ENCODE results near the gene KIAA0040. TPM values are rescaled to one million over a fixed set of nuclear protein-coding genes. Genes with fewer than 3 reads are reported as not detected.

KIAA0040 gene
- total RNA-seq, 1 donor, result 1.1 TPM

DNA sequence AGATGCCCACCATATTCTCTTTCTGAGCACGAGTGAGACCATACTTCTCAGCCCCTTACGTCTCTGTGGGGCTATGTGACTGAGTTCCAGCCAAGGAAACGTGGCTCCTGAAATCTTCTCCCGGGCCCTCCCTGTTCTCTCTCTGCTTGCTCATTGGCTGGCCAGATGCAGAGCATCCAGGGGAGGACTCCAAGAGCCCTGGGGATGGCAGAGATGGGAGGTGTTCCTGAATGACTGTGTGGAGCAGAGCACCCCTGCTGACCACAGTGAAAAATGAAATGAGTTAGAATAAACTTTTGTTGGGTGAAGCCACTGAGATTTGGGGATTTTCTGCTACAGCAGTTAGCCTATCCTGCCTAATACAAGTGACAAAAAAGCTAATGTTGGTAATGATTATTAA is 23.8 kb downstream of the KIAA0040 start:
- H3K4me1 ChIP-seq (ENCODE audit: insufficient read depth, low read length), result no peaks in the 10 kb centered on the region
- no peak overlapping the region for H3K4me3 ChIP-seq (ENCODE audit: insufficient read depth, low read length)
- no peaks in the 10 kb centered on the region for H3K79me2 ChIP-seq (ENCODE audit: insufficient read depth, low read length)
- no peaks in the 10 kb centered on the region for H4K20me1 ChIP-seq (ENCODE audit: insufficient read depth, low read length)
- TF ChIP-seq, protein P1, sequence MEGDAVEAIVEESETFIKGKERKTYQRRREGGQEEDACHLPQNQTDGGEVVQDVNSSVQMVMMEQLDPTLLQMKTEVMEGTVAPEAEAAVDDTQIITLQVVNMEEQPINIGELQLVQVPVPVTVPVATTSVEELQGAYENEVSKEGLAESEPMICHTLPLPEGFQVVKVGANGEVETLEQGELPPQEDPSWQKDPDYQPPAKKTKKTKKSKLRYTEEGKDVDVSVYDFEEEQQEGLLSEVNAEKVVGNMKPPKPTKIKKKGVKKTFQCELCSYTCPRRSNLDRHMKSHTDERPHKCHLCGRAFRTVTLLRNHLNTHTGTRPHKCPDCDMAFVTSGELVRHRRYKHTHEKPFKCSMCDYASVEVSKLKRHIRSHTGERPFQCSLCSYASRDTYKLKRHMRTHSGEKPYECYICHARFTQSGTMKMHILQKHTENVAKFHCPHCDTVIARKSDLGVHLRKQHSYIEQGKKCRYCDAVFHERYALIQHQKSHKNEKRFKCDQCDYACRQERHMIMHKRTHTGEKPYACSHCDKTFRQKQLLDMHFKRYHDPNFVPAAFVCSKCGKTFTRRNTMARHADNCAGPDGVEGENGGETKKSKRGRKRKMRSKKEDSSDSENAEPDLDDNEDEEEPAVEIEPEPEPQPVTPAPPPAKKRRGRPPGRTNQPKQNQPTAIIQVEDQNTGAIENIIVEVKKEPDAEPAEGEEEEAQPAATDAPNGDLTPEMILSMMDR (IDR thresholded peaks at IDR 0.05; ENCODE audit: extremely low read depth, low read depth, low read length), result no peak
- no peaks in the 10 kb centered on the region for H3K9me3 ChIP-seq (ENCODE audit: low read depth, low read length)
- H3K36me3 ChIP-seq (ENCODE audit: insufficient read depth, low read length), result no peaks in the 10 kb centered on the region
- H3K4me2 ChIP-seq (ENCODE audit: insufficient read depth, low read length), result no peak overlapping the region
- no peak overlapping the region for H3K27ac ChIP-seq (ENCODE audit: low read depth, low read length)
- H3K27me3 ChIP-seq (ENCODE audit: insufficient read depth, low read length), result no peaks in the 10 kb centered on the region
- H2AFZ ChIP-seq (ENCODE audit: low read length), result no peak overlapping the region
- no peak for DNase-seq (ENCODE audit: insufficient read length, low spot score, missing footprints)

DNA sequence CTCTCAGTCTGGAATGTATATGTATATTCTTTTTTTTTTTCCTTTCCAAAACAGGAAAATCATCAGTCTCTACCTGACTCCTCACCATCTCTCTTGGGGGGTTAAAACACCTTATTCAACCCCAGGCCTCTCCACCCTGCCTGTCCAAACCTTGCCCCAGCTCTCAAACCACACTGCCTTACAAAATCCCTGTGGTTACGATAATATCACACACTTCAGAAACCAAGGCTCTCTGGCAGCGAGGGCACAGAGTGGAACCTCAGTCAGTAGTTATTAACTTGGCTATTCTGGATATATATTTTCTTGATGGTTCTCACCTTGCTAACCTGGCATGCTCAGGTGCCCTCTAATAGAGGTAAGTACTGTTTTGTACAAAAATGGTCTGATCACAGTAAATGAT is 24.7 kb downstream of the KIAA0040 start:
- TF ChIP-seq, protein P1 (IDR thresholded peaks at IDR 0.05; ENCODE audit: extremely low read depth, low read depth, low read length), result no peak
- no peaks in the 10 kb centered on the region for H3K4me1 ChIP-seq (ENCODE audit: insufficient read depth, low read length)
- no peaks in the 10 kb centered on the region for H3K79me2 ChIP-seq (ENCODE audit: insufficient read depth, low read length)
- H2AFZ ChIP-seq (ENCODE audit: low read length), result no peak overlapping the region
- H3K27me3 ChIP-seq (ENCODE audit: insufficient read depth, low read length), result no peaks in the 10 kb centered on the region
- DNase-seq (ENCODE audit: insufficient read length, low spot score, missing footprints), result no peak
- no peak overlapping the region for H3K4me2 ChIP-seq (ENCODE audit: insufficient read depth, low read length)
- H4K20me1 ChIP-seq (ENCODE audit: insufficient read depth, low read length), result no peaks in the 10 kb centered on the region
- no peaks in the 10 kb centered on the region for H3K9me3 ChIP-seq (ENCODE audit: low read depth, low read length)
- H3K36me3 ChIP-seq (ENCODE audit: insufficient read depth, low read length), result no peaks in the 10 kb centered on the region
- no peak overlapping the region for H3K27ac ChIP-seq (ENCODE audit: low read depth, low read length)
- H3K4me3 ChIP-seq (ENCODE audit: insufficient read depth, low read length), result no peak overlapping the region

DNA sequence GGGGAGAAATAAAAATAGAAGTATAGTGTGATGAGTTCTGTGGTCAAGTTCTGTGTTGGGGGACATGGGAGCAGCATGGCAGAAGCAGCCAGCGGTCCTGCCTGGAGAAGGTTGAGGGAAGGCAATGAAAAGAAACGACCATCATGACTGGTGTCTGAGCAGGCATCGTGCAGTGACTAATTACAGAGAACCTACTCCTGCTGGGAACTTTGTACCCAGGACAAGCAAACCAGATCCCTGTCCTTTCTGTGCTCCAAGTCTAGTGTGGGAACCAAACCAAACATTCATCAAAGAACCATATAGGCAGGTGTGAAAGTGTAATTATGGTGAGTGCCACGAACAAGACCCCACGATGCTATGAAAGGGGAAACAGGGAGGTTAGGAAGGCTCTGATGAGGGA is 25.8 kb downstream of the KIAA0040 start:
- Histone ChIP-seq H3K79me2 (ENCODE audit: insufficient read depth, low read length) (no peaks in the 10 kb centered on the region), H3K9me3 (ENCODE audit: low read depth, low read length) (no peaks in the 10 kb centered on the region)

DNA sequence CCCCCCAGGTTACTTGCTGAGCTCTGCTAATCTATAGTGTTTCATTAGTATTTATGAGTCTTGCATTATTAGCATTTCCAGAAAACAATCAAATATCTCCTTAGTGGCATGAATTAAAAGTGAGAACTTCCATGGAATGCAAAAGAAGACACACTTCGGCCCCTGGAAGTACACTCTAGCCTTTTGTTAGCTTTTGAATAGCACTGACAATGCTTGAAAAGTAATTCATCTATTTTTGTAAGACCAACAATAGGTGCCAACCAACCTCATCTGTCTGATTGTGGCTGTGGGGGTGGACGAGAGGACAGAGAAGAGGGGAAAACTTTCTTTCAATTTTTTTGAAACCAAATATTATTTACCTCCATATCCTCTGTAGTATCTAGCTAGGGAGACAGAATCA is 27.8 kb downstream of the KIAA0040 start:
- no peaks in the 10 kb centered on the region for H3K79me2 ChIP-seq (ENCODE audit: insufficient read depth, low read length)
- no peaks in the 10 kb centered on the region for H4K20me1 ChIP-seq (ENCODE audit: insufficient read depth, low read length)
- no peak overlapping the region for H3K4me2 ChIP-seq (ENCODE audit: insufficient read depth, low read length)
- no peak overlapping the region for H2AFZ ChIP-seq (ENCODE audit: low read length)
- H3K27me3 ChIP-seq (ENCODE audit: insufficient read depth, low read length), result no peaks in the 10 kb centered on the region
- TF ChIP-seq, protein P1 (IDR thresholded peaks at IDR 0.05; ENCODE audit: extremely low read depth, low read depth, low read length), result no peak
- no peak overlapping the region for H3K4me3 ChIP-seq (ENCODE audit: insufficient read depth, low read length)
- H3K4me1 ChIP-seq (ENCODE audit: insufficient read depth, low read length), result no peaks in the 10 kb centered on the region
- H3K36me3 ChIP-seq (ENCODE audit: insufficient read depth, low read length), result no peaks in the 10 kb centered on the region
- no peaks in the 10 kb centered on the region for H3K9me3 ChIP-seq (ENCODE audit: low read depth, low read length)
- no peak overlapping the region for H3K27ac ChIP-seq (ENCODE audit: low read depth, low read length)
- DNase-seq (ENCODE audit: insufficient read length, low spot score, missing footprints), result no peak

More for the DNA sequence above, 25.8 kb downstream of the KIAA0040 start:
- no peak overlapping the region for H2AFZ ChIP-seq (ENCODE audit: low read length)
- no peak overlapping the region for H3K4me2 ChIP-seq (ENCODE audit: insufficient read depth, low read length)
- no peak for DNase-seq (ENCODE audit: insufficient read length, low spot score, missing footprints)
- TF ChIP-seq, protein P1 (IDR thresholded peaks at IDR 0.05; ENCODE audit: extremely low read depth, low read depth, low read length), result no peak
- H3K36me3 ChIP-seq (ENCODE audit: insufficient read depth, low read length), result no peaks in the 10 kb centered on the region
- H3K4me3 ChIP-seq (ENCODE audit: insufficient read depth, low read length), result no peak overlapping the region
- H3K27ac ChIP-seq (ENCODE audit: low read depth, low read length), result no peak overlapping the region
- H3K4me1 ChIP-seq (ENCODE audit: insufficient read depth, low read length), result no peaks in the 10 kb centered on the region
- no peaks in the 10 kb centered on the region for H3K27me3 ChIP-seq (ENCODE audit: insufficient read depth, low read length)
- H4K20me1 ChIP-seq (ENCODE audit: insufficient read depth, low read length), result no peaks in the 10 kb centered on the region

Data from osteoblast (primary cell).